ENCODE data around the gene ABCA3. TPM values are rescaled to one million over a fixed set of nuclear protein-coding genes. Genes with fewer than 3 reads are reported as not detected.

Gene ABCA3
- total RNA-seq, 1 experiment from 2014 or later = 3.5 TPM

DNA sequence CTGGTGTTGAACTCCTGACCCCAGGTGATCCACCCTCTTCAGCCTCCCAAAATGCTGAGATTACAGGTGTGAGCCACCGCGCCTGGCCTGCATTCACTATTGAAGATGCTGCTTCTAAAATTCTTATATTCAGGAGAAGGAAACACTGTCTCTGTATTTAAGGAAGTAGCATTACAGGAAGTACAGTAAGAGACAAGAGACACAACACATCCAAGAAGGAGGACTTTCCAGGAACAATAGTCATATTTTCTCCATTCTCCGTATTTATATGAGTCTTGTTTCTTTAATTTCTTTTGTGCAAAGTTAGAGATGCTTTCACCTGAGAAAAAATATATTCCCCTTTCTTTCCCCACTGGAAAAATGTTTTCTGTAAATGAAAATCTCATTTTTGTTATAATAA, 18.3 kb upstream of the ABCA3 start:
- intact Hi-C loops (cut with micrococcal nuclease) = no loop called here
- no peaks in the 10 kb centered on the region for H3K4me1 Mint-ChIP-seq (ENCODE audit: insufficient read depth, unreplicated experiment)
- CTCF ChIA-PET = interaction anchor here (0.7 kb wide), 1 partner anchor 21 kb away, joined by 3 read pairs; no protein-coding TSS in a partner anchor

GRCh38 chr16:2357331-2357730, 16.8 kb upstream of the ABCA3 start:
- no TSS peak for BruUV-seq (replicated peaks)
- no peaks in the 10 kb centered on the region for H3K4me1 Mint-ChIP-seq (ENCODE audit: insufficient read depth, unreplicated experiment)
- ChIA-PET POLR2A (interaction anchor here (0.7 kb wide), 1 partner anchor 112 kb away, joined by 3 read pairs; no protein-coding TSS in a partner anchor), CTCF (interaction anchor here (0.7 to 1.7 kb wide), 4 partner anchors 17 to 338 kb away, joined by 3 to 4 read pairs (median 4); partner anchors contain the start of genes ABCA3 and NPW)
- peaks cover 45% of the 10 kb centered on the region for H3K27me3 Mint-ChIP-seq (ENCODE audit: insufficient read depth, unreplicated experiment)
- intact Hi-C loops (cut with micrococcal nuclease) = no loop called here
- no peak overlapping the region for H3K4me3 Mint-ChIP-seq (ENCODE audit: unreplicated experiment)
- peaks cover 11% of the 10 kb centered on the region for H3K9me3 Mint-ChIP-seq (ENCODE audit: unreplicated experiment)
- no peaks in the 10 kb centered on the region for H3K36me3 Mint-ChIP-seq (ENCODE audit: insufficient read depth, unreplicated experiment)
- no peak for DNase-seq (ENCODE audit: unreplicated experiment)
- H3K27ac Mint-ChIP-seq (ENCODE audit: low read depth, unreplicated experiment) = no peak overlapping the region
- no peak for TF ChIP-seq CTCF (IDR thresholded peaks at IDR 0.05; ENCODE audit: unreplicated experiment)

More for the DNA sequence above, 18.3 kb upstream of the ABCA3 start:
- H3K36me3 Mint-ChIP-seq (ENCODE audit: insufficient read depth, unreplicated experiment) = no peaks in the 10 kb centered on the region
- DNase-seq (ENCODE audit: unreplicated experiment) = no peak
- no peak overlapping the region for H3K27ac Mint-ChIP-seq (ENCODE audit: low read depth, unreplicated experiment)
- TF ChIP-seq CTCF (IDR thresholded peaks at IDR 0.05; ENCODE audit: unreplicated experiment) = no peak
- H3K4me3 Mint-ChIP-seq (ENCODE audit: unreplicated experiment) = no peak overlapping the region
- H3K9me3 Mint-ChIP-seq (ENCODE audit: unreplicated experiment) = peaks cover 11% of the 10 kb centered on the region
- POLR2A ChIA-PET = no interaction called here
- H3K27me3 Mint-ChIP-seq (ENCODE audit: insufficient read depth, unreplicated experiment) = peaks cover 48% of the 10 kb centered on the region
- no TSS peak for BruUV-seq (replicated peaks)

DNA sequence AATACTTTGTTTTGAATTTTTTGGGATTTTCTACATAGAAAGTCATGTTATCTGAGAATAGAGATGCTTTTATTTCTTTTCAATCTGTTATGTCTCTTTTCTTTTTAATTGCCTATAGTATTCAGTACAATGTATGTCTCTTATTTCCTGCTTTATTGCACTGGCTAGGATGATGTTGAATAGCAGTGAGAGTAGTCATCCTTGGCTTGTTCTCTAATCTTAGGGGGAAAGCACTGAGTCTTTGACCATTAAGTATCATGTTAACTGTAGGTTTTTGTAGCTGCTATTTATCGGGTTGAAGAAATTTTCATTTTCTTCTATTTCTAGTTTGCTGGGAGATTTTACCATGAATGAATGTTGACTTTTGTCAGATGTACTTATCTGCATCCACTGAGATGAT, 10.0 kb upstream of the ABCA3 start:
- no peak for DNase-seq (ENCODE audit: unreplicated experiment)

DNA sequence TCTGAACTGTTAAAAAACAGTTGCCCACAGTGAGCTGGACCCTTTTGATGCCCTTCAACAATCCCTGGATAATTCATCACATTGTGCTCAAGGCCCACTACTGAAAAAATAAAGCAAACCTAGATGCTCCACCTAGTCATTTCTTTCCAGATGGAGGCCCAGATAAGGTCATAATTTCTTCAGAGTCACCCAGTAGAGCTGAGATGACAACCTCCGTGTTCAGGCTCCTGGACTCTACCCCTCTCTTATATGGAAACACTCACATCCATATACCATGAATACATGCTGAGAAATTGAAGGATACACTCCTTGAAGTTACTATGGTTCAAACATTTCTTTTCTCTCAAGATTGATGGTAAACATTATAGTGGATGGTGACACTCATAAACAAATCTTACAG, 2.7 kb upstream of the ABCA3 start:
- no peaks in the 10 kb centered on the region for H3K4me1 Mint-ChIP-seq (ENCODE audit: insufficient read depth, unreplicated experiment)
- H3K27me3 Mint-ChIP-seq (ENCODE audit: insufficient read depth, unreplicated experiment) = no peaks in the 10 kb centered on the region
- TF ChIP-seq CTCF (IDR thresholded peaks at IDR 0.05; ENCODE audit: unreplicated experiment) = no peak
- H3K27ac Mint-ChIP-seq (ENCODE audit: low read depth, unreplicated experiment) = no peak overlapping the region
- no peak overlapping the region for H3K4me3 Mint-ChIP-seq (ENCODE audit: unreplicated experiment)
- H3K36me3 Mint-ChIP-seq (ENCODE audit: insufficient read depth, unreplicated experiment) = no peaks in the 10 kb centered on the region
- BruUV-seq (replicated peaks) = no TSS peak
- ChIA-PET CTCF (interaction anchor here (1.1 kb wide), 1 partner anchor 158 kb away, joined by 3 read pairs; no protein-coding TSS in a partner anchor), POLR2A (no interaction called here)
- intact Hi-C loops (cut with micrococcal nuclease) = no loop called here
- DNase-seq (ENCODE audit: unreplicated experiment) = no peak
- H3K9me3 Mint-ChIP-seq (ENCODE audit: unreplicated experiment) = no peaks in the 10 kb centered on the region

More for the DNA sequence above, 10.0 kb upstream of the ABCA3 start:
- intact Hi-C loops (cut with micrococcal nuclease) = no loop called here
- CTCF ChIA-PET = no interaction called here
- no peak for TF ChIP-seq CTCF (IDR thresholded peaks at IDR 0.05; ENCODE audit: unreplicated experiment)
- Mint-ChIP-seq H3K9me3 (ENCODE audit: unreplicated experiment) (no peaks in the 10 kb centered on the region), H3K36me3 (ENCODE audit: insufficient read depth, unreplicated experiment) (no peaks in the 10 kb centered on the region), H3K27me3 (ENCODE audit: insufficient read depth, unreplicated experiment) (no peaks in the 10 kb centered on the region), H3K4me1 (ENCODE audit: insufficient read depth, unreplicated experiment) (no peaks in the 10 kb centered on the region), H3K27ac (ENCODE audit: low read depth, unreplicated experiment) (no peak overlapping the region), H3K4me3 (ENCODE audit: unreplicated experiment) (no peak overlapping the region)
- BruUV-seq (replicated peaks) = no TSS peak
- POLR2A ChIA-PET = no interaction called here

Measured in MCF 10A (cell line).